ENCODE results near the gene EFCAB8.
A peak's percentile ranks its signal among the peaks of the same experiment; 100 is the strongest.

The EFCAB8 gene

GRCh38 chr20:32984196-32984595, 125.5 kb downstream of the EFCAB8 start:
- no peaks in the 10 kb centered on the region for H3K79me1 ChIP-seq (ENCODE audit: low read length)
- no peak overlapping the region for H3K4me2 ChIP-seq (ENCODE audit: low read length)
- H3K23ac ChIP-seq (ENCODE audit: low read length) = no peak overlapping the region
- H2BK15ac ChIP-seq (replicated peaks; ENCODE audit: low read depth) = no peak overlapping the region
- peak overlapping the region; percentile 17 for H2BK5ac ChIP-seq (ENCODE audit: low read length)
- peak overlapping the region; percentile 52 for H3K18ac ChIP-seq (ENCODE audit: low read length)
- H3K4me1 ChIP-seq (ENCODE audit: control insufficient read depth, low read depth, low read length) = peaks cover 4% of the 10 kb centered on the region
- no peak overlapping the region for H4K8ac ChIP-seq (ENCODE audit: low read depth, low read length)
- H3K27ac ChIP-seq (ENCODE audit: low read depth, low read length) = no peak overlapping the region
- H3K27me3 ChIP-seq (ENCODE audit: insufficient read depth, low read length, poor library complexity) = no peaks in the 10 kb centered on the region
- no peak overlapping the region for H4K5ac ChIP-seq (ENCODE audit: low read length)
- H2AK5ac ChIP-seq (ENCODE audit: low read length) = peak overlapping the region; percentile 8
- peak overlapping the region; percentile 72 for H3K56ac ChIP-seq (ENCODE audit: low read length)
- H2BK120ac ChIP-seq (ENCODE audit: low read depth, low read length) = peak overlapping the region; percentile 17
- WGBS (ENCODE audit: extremely low coverage, insufficient coverage, low lambda C conversion rate) = no CpG with 5 or more reads among the region's 7 CpGs
- no peaks in the 10 kb centered on the region for H3K79me2 ChIP-seq (ENCODE audit: control insufficient read depth, insufficient read depth, low read length)
- H3K36me3 ChIP-seq (ENCODE audit: control insufficient read depth, insufficient read depth, low read length) = no peaks in the 10 kb centered on the region
- peak overlapping the region; percentile 23 for H3K9ac ChIP-seq (ENCODE audit: low read length)
- DNase-seq = peak; percentile 73
- no peak overlapping the region for H3K4me3 ChIP-seq (ENCODE audit: low read length)
- H3K4ac ChIP-seq (ENCODE audit: low read depth, low read length) = peak overlapping the region; percentile 73

GRCh38 chr20:32984631-32985354, 126.1 kb downstream of the EFCAB8 start:
- H3K4me3 ChIP-seq (ENCODE audit: low read length) = no peak overlapping the region
- no peaks in the 10 kb centered on the region for H3K79me1 ChIP-seq (ENCODE audit: low read length)
- H2BK5ac ChIP-seq (ENCODE audit: low read length) = peak overlapping the region; percentile 34
- no peak for DNase-seq
- no peak overlapping the region for H2BK15ac ChIP-seq (replicated peaks; ENCODE audit: low read depth)
- H3K4me2 ChIP-seq (ENCODE audit: low read length) = no peak overlapping the region
- peak overlapping the region; percentile 6 for H3K56ac ChIP-seq (ENCODE audit: low read length)
- H3K9ac ChIP-seq (ENCODE audit: low read length) = peak overlapping the region; percentile 23
- peak overlapping the region; percentile 17 for H2BK120ac ChIP-seq (ENCODE audit: low read depth, low read length)
- H3K18ac ChIP-seq (ENCODE audit: low read length) = peak overlapping the region; percentile 52
- WGBS (ENCODE audit: extremely low coverage, insufficient coverage, low lambda C conversion rate) = no CpG with 5 or more reads among the region's 9 CpGs
- H3K27ac ChIP-seq (ENCODE audit: low read depth, low read length) = no peak overlapping the region
- H2AK5ac ChIP-seq (ENCODE audit: low read length) = peak overlapping the region; percentile 90
- peaks cover 4% of the 10 kb centered on the region for H3K4me1 ChIP-seq (ENCODE audit: control insufficient read depth, low read depth, low read length)
- H3K79me2 ChIP-seq (ENCODE audit: control insufficient read depth, insufficient read depth, low read length) = no peaks in the 10 kb centered on the region
- no peaks in the 10 kb centered on the region for H3K27me3 ChIP-seq (ENCODE audit: insufficient read depth, low read length, poor library complexity)
- no peak overlapping the region for H4K8ac ChIP-seq (ENCODE audit: low read depth, low read length)
- H4K5ac ChIP-seq (ENCODE audit: low read length) = no peak overlapping the region
- no peaks in the 10 kb centered on the region for H3K36me3 ChIP-seq (ENCODE audit: control insufficient read depth, insufficient read depth, low read length)
- peak overlapping the region; percentile 41 for H3K4ac ChIP-seq (ENCODE audit: low read depth, low read length)
- no peak overlapping the region for H3K23ac ChIP-seq (ENCODE audit: low read length)

DNA sequence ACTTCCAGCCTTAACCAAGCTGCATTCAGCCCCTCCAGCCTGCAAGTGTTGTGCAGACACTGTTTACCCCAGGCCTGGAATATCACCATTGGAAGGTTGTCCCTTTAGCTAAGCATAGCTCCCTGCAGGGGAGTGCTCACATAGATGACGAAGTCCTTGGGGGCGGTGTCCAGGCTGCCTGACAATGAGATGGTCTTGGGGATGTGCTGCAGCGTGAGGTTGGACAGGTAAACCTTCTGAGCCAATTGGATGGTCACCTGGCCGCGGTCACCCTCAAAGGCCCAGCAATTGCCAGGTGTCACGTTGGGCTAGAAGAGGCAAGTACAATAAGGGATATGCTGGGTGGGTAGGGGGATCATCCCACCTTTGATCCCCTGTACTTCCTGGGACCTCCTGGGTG, 126.9 kb downstream of the EFCAB8 start:
- Histone ChIP-seq H3K79me2 (ENCODE audit: control insufficient read depth, insufficient read depth, low read length) (no peaks in the 10 kb centered on the region), H4K5ac (ENCODE audit: low read length) (no peak overlapping the region), H3K9ac (ENCODE audit: low read length) (no peak overlapping the region), H2BK15ac (replicated peaks; ENCODE audit: low read depth) (no peak overlapping the region), H2AK5ac (ENCODE audit: low read length) (no peak overlapping the region), H3K36me3 (ENCODE audit: control insufficient read depth, insufficient read depth, low read length) (no peaks in the 10 kb centered on the region), H3K4me2 (ENCODE audit: low read length) (no peak overlapping the region), H3K79me1 (ENCODE audit: low read length) (no peaks in the 10 kb centered on the region), H3K56ac (ENCODE audit: low read length) (no peak overlapping the region), H2BK5ac (ENCODE audit: low read length) (no peak overlapping the region), H2BK120ac (ENCODE audit: low read depth, low read length) (no peak overlapping the region), H4K8ac (ENCODE audit: low read depth, low read length) (no peak overlapping the region), H3K23ac (ENCODE audit: low read length) (no peak overlapping the region), H3K4me1 (ENCODE audit: control insufficient read depth, low read depth, low read length) (peaks cover 4% of the 10 kb centered on the region), H3K27me3 (ENCODE audit: insufficient read depth, low read length, poor library complexity) (no peaks in the 10 kb centered on the region), H3K18ac (ENCODE audit: low read length) (no peak overlapping the region), H3K4ac (ENCODE audit: low read depth, low read length) (peak overlapping the region; percentile 5), H3K4me3 (ENCODE audit: low read length) (no peak overlapping the region), H3K27ac (ENCODE audit: low read depth, low read length) (no peak overlapping the region)
- no CpG with 5 or more reads among the region's 6 CpGs for WGBS (ENCODE audit: extremely low coverage, insufficient coverage, low lambda C conversion rate)
- no peak for DNase-seq

DNA sequence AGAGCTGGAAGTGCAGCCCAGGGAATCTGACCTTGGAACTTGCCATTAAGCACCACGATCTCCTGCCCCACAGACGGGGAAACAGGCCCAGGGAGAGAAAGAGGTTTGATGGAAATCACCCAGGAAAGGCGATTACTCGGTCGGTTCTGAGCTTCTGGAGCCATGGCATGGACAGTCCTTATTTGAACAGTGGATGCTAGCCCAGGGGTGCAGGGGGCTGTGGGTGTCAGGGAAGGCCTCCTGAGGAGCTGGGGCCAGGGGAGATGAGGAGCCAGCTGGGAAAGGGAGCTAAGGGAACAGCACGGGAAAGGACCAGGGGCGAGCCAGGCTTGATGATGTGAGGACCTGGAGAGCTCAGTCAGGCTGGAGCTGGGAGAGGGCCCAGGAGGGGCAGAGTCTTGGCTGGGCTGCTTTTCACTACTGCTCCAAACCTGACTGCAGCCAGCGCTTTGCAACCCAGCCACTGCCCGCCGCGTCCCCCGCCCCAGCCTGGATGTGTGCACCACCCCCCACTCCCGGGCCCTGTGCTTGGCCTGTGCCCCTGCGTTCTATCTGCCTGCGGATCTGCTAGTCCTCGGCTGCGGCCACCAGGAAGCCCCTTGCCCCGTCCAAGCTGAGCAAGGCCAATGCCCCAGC, 127.7 kb downstream of the EFCAB8 start:
- Histone ChIP-seq H4K5ac (ENCODE audit: low read length) (no peak overlapping the region), H3K4ac (ENCODE audit: low read depth, low read length) (peak overlapping the region; percentile 50), H3K27ac (ENCODE audit: low read depth, low read length) (no peak overlapping the region), H2BK5ac (ENCODE audit: low read length) (no peak overlapping the region), H3K4me1 (ENCODE audit: control insufficient read depth, low read depth, low read length) (peaks cover 4% of the 10 kb centered on the region), H3K4me3 (ENCODE audit: low read length) (no peak overlapping the region), H3K79me2 (ENCODE audit: control insufficient read depth, insufficient read depth, low read length) (no peaks in the 10 kb centered on the region), H4K8ac (ENCODE audit: low read depth, low read length) (no peak overlapping the region), H3K23ac (ENCODE audit: low read length) (no peak overlapping the region), H2AK5ac (ENCODE audit: low read length) (peak overlapping the region; percentile 34), H3K9ac (ENCODE audit: low read length) (no peak overlapping the region), H3K79me1 (ENCODE audit: low read length) (no peaks in the 10 kb centered on the region), H2BK120ac (ENCODE audit: low read depth, low read length) (peak overlapping the region; percentile 6), H2BK15ac (replicated peaks; ENCODE audit: low read depth) (no peak overlapping the region), H3K4me2 (ENCODE audit: low read length) (no peak overlapping the region), H3K36me3 (ENCODE audit: control insufficient read depth, insufficient read depth, low read length) (no peaks in the 10 kb centered on the region), H3K18ac (ENCODE audit: low read length) (no peak overlapping the region), H3K27me3 (ENCODE audit: insufficient read depth, low read length, poor library complexity) (no peaks in the 10 kb centered on the region), H3K56ac (ENCODE audit: low read length) (peak overlapping the region; percentile 52)
- no peak for DNase-seq
- no CpG with 5 or more reads among the region's 18 CpGs for WGBS (ENCODE audit: extremely low coverage, insufficient coverage, low lambda C conversion rate)

- no peak overlapping the region for H3K4me3 ChIP-seq (ENCODE audit: low read length)
- peak overlapping the region; percentile 6 for H2BK120ac ChIP-seq (ENCODE audit: low read depth, low read length)
- H2BK15ac ChIP-seq (replicated peaks; ENCODE audit: low read depth) = no peak overlapping the region
- no peaks in the 10 kb centered on the region for H3K79me1 ChIP-seq (ENCODE audit: low read length)
- H2AK5ac ChIP-seq (ENCODE audit: low read length) = no peak overlapping the region
- no peaks in the 10 kb centered on the region for H3K36me3 ChIP-seq (ENCODE audit: control insufficient read depth, insufficient read depth, low read length)
- no peaks in the 10 kb centered on the region for H3K79me2 ChIP-seq (ENCODE audit: control insufficient read depth, insufficient read depth, low read length)
- no peak overlapping the region for H3K4ac ChIP-seq (ENCODE audit: low read depth, low read length)
- H4K5ac ChIP-seq (ENCODE audit: low read length) = no peak overlapping the region
- H3K27ac ChIP-seq (ENCODE audit: low read depth, low read length) = no peak overlapping the region
- no peak overlapping the region for H4K8ac ChIP-seq (ENCODE audit: low read depth, low read length)
- no peak overlapping the region for H3K9ac ChIP-seq (ENCODE audit: low read length)
- no peak overlapping the region for H3K4me2 ChIP-seq (ENCODE audit: low read length)
- H3K23ac ChIP-seq (ENCODE audit: low read length) = no peak overlapping the region
- H3K56ac ChIP-seq (ENCODE audit: low read length) = no peak overlapping the region
- DNase-seq = no peak
- H2BK5ac ChIP-seq (ENCODE audit: low read length) = no peak overlapping the region
- WGBS (ENCODE audit: extremely low coverage, insufficient coverage, low lambda C conversion rate) = no CpG with 5 or more reads among the region's 11 CpGs
- H3K4me1 ChIP-seq (ENCODE audit: control insufficient read depth, low read depth, low read length) = peaks cover 4% of the 10 kb centered on the region
- H3K27me3 ChIP-seq (ENCODE audit: insufficient read depth, low read length, poor library complexity) = no peaks in the 10 kb centered on the region
- H3K18ac ChIP-seq (ENCODE audit: low read length) = peak overlapping the region; percentile 5
Measured at GRCh38 chr20:32987044-32987825, 128.5 kb downstream of the EFCAB8 start.
